ENCODE results near the gene CHST4. TPM values are rescaled to one million over a fixed set of nuclear protein-coding genes. Genes with fewer than 3 reads are reported as not detected.
"Not testable (repeated sequence)": the region's sequence is repeated elsewhere in the genome, so short reads cannot be mapped to it uniquely, and the experiment has no call there.

CHST4 gene
- total RNA-seq, 1 donor from 2014 or later: not detected

- DNase-seq: no peak
Observed at GRCh38 chr16:71524566-71525553, 1.4 kb upstream of the CHST4 start.

GRCh38 chr16:71528257-71528656 lies 2.0 kb downstream of the CHST4 start:
- DNase-seq: no peak

- DNase-seq: no peak
Observed at GRCh38 chr16:71528863-71529262, 2.6 kb downstream of the CHST4 start.

- no peak for DNase-seq
Observed at GRCh38 chr16:71532366-71532765, 6.1 kb downstream of the CHST4 start.

- DNase-seq: no peak
Observed at GRCh38 chr16:71536752-71537499, 10.7 kb downstream of the CHST4 start.

GRCh38 chr16:71537643-71538042 lies 11.4 kb downstream of the CHST4 start:
- no peak for DNase-seq

GRCh38 chr16:71542377-71542776 lies 16.2 kb downstream of the CHST4 start:
- no peak for DNase-seq

GRCh38 chr16:71547168-71547567 lies 20.9 kb downstream of the CHST4 start:
- DNase-seq: no peak

- no peak for DNase-seq
Observed at GRCh38 chr16:71552698-71553503, 26.7 kb downstream of the CHST4 start.

- no peak for DNase-seq
Observed at GRCh38 chr16:71555230-71555891, 29.1 kb downstream of the CHST4 start.

GRCh38 chr16:71557299-71557698 lies 31.1 kb downstream of the CHST4 start:
- no peak for DNase-seq

GRCh38 chr16:71557954-71558582 lies 31.8 kb downstream of the CHST4 start:
- DNase-seq: no peak

GRCh38 chr16:71559855-71560254 lies 33.6 kb downstream of the CHST4 start:
- no peak for DNase-seq

GRCh38 chr16:71561886-71562285 lies 35.7 kb downstream of the CHST4 start:
- not testable (repeated sequence) for DNase-seq

- DNase-seq: no peak
Observed at GRCh38 chr16:71562552-71562951, 36.3 kb downstream of the CHST4 start.

- no peak for DNase-seq
Observed at GRCh38 chr16:71564335-71564967, 38.2 kb downstream of the CHST4 start.

- no peak for DNase-seq
Observed at GRCh38 chr16:71565812-71566700, 39.8 kb downstream of the CHST4 start.

GRCh38 chr16:71567931-71568330 lies 41.7 kb downstream of the CHST4 start:
- DNase-seq: no peak

GRCh38 chr16:71568551-71568950 lies 42.3 kb downstream of the CHST4 start:
- DNase-seq: no peak

- DNase-seq: no peak
Observed at GRCh38 chr16:71569621-71570020, 43.4 kb downstream of the CHST4 start.
